Ovary (tissue), 3 donors: ENCODE measurements around the gene BRAF.

ENCODE experiments used
- CTCF ChIP-seq, 3 donors: fragments of 450-650 bp in 2 of 3; fragments of 200-600 bp in 1 of 3; IDR thresholded peaks; one replicate each; pipeline versions ENCODE4 v1.5.1 to v1.8.0; 2016 to 2022; ENCODE audit warnings: antibody characterized with exemption in 3 of 3, mild to moderate bottlenecking in 1 of 3
- POLR2A ChIP-seq: fragments of 450-650 bp; IDR thresholded peaks from one replicate; pipeline ENCODE4 v1.6.1; 2017; ENCODE audit warnings: antibody characterized with exemption, mild to moderate bottlenecking, moderate library complexity
- donor health status: DM: no; HTN: no; CAD: no.

GRCh38 chr7:140723574-140723973 lies 201.2 kb downstream of the BRAF start:
- TF ChIP-seq CTCF (IDR thresholded peaks at IDR 0.05) (no peak), POLR2A (no peak)
